Glutamatergic neuron (in vitro differentiated cells): ENCODE data around the gene TMEM267. TPM values are rescaled to one million over a fixed set of nuclear protein-coding genes. Genes with fewer than 3 reads are reported as not detected.
"Not testable (repeated sequence)": the region's sequence is repeated elsewhere in the genome, so short reads cannot be mapped to it uniquely, and the experiment has no call there.

Source experiments
- DNase-seq: peaks from one replicate; pipeline ENCODE4 v3.0.0; 2022
- H3K27ac Mint-ChIP-seq: one replicate; pipeline ENCODE4 v1.8.0; 2020; ENCODE audit warnings: mild to moderate bottlenecking, mixed read lengths, inconsistent platforms; ENCODE audit not compliant: unreplicated experiment
- H3K27me3 Mint-ChIP-seq: one replicate; pipeline ENCODE4 v1.8.0; 2020; ENCODE audit warnings: mild to moderate bottlenecking, moderate library complexity, mixed read lengths, inconsistent platforms; ENCODE audit not compliant: unreplicated experiment
- H3K36me3 Mint-ChIP-seq: one replicate; pipeline ENCODE4 v1.8.0; 2020; ENCODE audit warnings: mild to moderate bottlenecking, mixed read lengths, inconsistent platforms; ENCODE audit not compliant: unreplicated experiment
- H3K4me1 Mint-ChIP-seq: one replicate; pipeline ENCODE4 v1.8.0; 2020; ENCODE audit warnings: mild to moderate bottlenecking, low read depth, mixed read lengths, inconsistent platforms; ENCODE audit not compliant: unreplicated experiment
- H3K4me3 Mint-ChIP-seq: one replicate; pipeline ENCODE4 v1.8.0; 2020; ENCODE audit warnings: mild to moderate bottlenecking, mixed read lengths, inconsistent platforms; ENCODE audit not compliant: unreplicated experiment
- H3K9me3 Mint-ChIP-seq: one replicate; pipeline ENCODE4 v1.8.0; 2020; ENCODE audit warnings: mild to moderate bottlenecking, moderate library complexity, mixed read lengths, inconsistent platforms; ENCODE audit not compliant: unreplicated experiment
- CTCF ChIP-seq: fragments of 200-600 bp; sonication (generic); IDR thresholded peaks from one replicate; pipeline ENCODE4 v1.5.0; 2021; ENCODE audit not compliant: partially characterized antibody, unreplicated experiment
- total RNA-seq: library from RNA; stranded (reverse); fragmentation: NEBNext Ultra II Directional; extraction: Animal tissue kit (Norgen Biotek cat#: 25700); gene quantifications from one replicate; pipeline ENCODE4 v1.2.1, GENCODE V29; 2021; ENCODE audit not compliant: unreplicated experiment

The TMEM267 gene
- total RNA-seq, 1 donor from 2014 or later = 6.8 TPM

GRCh38 chr5:43432486-43433375 lies 50.9 kb downstream of the TMEM267 start:
- H3K4me1 Mint-ChIP-seq = peaks cover 1% of the 10 kb centered on the region
- DNase-seq = no peak
- TF ChIP-seq CTCF = no peak
- peaks cover 2% of the 10 kb centered on the region for H3K27me3 Mint-ChIP-seq
- no peaks in the 10 kb centered on the region for H3K9me3 Mint-ChIP-seq
- no peak overlapping the region for H3K27ac Mint-ChIP-seq
- H3K4me3 Mint-ChIP-seq = no peak overlapping the region
- H3K36me3 Mint-ChIP-seq = no peaks in the 10 kb centered on the region

- H3K4me3 Mint-ChIP-seq = no peak overlapping the region
- no peak for DNase-seq
- H3K27ac Mint-ChIP-seq = no peak overlapping the region
- peaks cover 3% of the 10 kb centered on the region for H3K36me3 Mint-ChIP-seq
- TF ChIP-seq CTCF = no peak
- H3K27me3 Mint-ChIP-seq = peaks cover 2% of the 10 kb centered on the region
- no peaks in the 10 kb centered on the region for H3K9me3 Mint-ChIP-seq
- peaks cover 1% of the 10 kb centered on the region for H3K4me1 Mint-ChIP-seq
Measured at GRCh38 chr5:43429706-43430105, 54.0 kb downstream of the TMEM267 start.

GRCh38 chr5:43429016-43429415 lies 54.6 kb downstream of the TMEM267 start:
- DNase-seq = no peak
- Mint-ChIP-seq H3K27ac (no peak overlapping the region), H3K36me3 (peaks cover 3% of the 10 kb centered on the region), H3K4me1 (peaks cover 1% of the 10 kb centered on the region), H3K27me3 (peaks cover 2% of the 10 kb centered on the region), H3K4me3 (no peak overlapping the region), H3K9me3 (no peaks in the 10 kb centered on the region)
- no peak for TF ChIP-seq CTCF

GRCh38 chr5:43427306-43427705 lies 56.4 kb downstream of the TMEM267 start:
- Mint-ChIP-seq H3K4me1 (peaks cover 1% of the 10 kb centered on the region), H3K36me3 (peaks cover 3% of the 10 kb centered on the region), H3K27me3 (peaks cover 2% of the 10 kb centered on the region), H3K9me3 (no peaks in the 10 kb centered on the region), H3K27ac (no peak overlapping the region), H3K4me3 (no peak overlapping the region)
- DNase-seq = no peak
- TF ChIP-seq CTCF = no peak

GRCh38 chr5:43425983-43426382 lies 57.7 kb downstream of the TMEM267 start:
- Mint-ChIP-seq H3K4me3 (no peak overlapping the region), H3K4me1 (no peaks in the 10 kb centered on the region), H3K27me3 (peaks cover 2% of the 10 kb centered on the region), H3K36me3 (peaks cover 3% of the 10 kb centered on the region), H3K9me3 (no peaks in the 10 kb centered on the region), H3K27ac (no peak overlapping the region)
- no peak for TF ChIP-seq CTCF
- no peak for DNase-seq

- not testable (repeated sequence) for DNase-seq, H3K4me1 Mint-ChIP-seq, H3K27me3 Mint-ChIP-seq, H3K9me3 Mint-ChIP-seq, H3K36me3 Mint-ChIP-seq, H3K4me3 Mint-ChIP-seq, H3K27ac Mint-ChIP-seq
Measured at GRCh38 chr5:43423086-43423485, 60.6 kb downstream of the TMEM267 start.
